Neuronal stem cell (in vitro differentiated cells): ENCODE results near the gene POU2F3.

Source experiments
- DNase-seq: peaks from one replicate; pipeline ENCODE4 v3.0.0-alpha.2; 2013; ENCODE audit warnings: low spot score
- H2AFZ ChIP-seq: one replicate; pipeline ENCODE4 v1.6.1; 2013; ENCODE audit warnings: mild to moderate bottlenecking, low read length, inconsistent platforms
- H2AK5ac ChIP-seq: 2 replicates; pipeline ENCODE4 v1.6.1; 2013; ENCODE audit warnings: low read depth, mild to moderate bottlenecking, inconsistent platforms, low read length, moderate library complexity, mixed read lengths
- H2BK120ac ChIP-seq: 2 replicates; pipeline ENCODE4 v1.6.1; 2013; ENCODE audit warnings: low read depth, mild to moderate bottlenecking, inconsistent platforms, low read length, moderate library complexity, mixed read lengths
- H2BK12ac ChIP-seq: one replicate; pipeline ENCODE4 v1.6.1; 2013; ENCODE audit warnings: low read length, inconsistent platforms
- H2BK15ac ChIP-seq: 2 replicates; pipeline ENCODE4 v1.6.1; 2013; ENCODE audit warnings: mild to moderate bottlenecking, low read length, inconsistent platforms, mixed read lengths
- H2BK5ac ChIP-seq: one replicate; pipeline ENCODE4 v1.6.1; 2013; ENCODE audit warnings: inconsistent platforms, mild to moderate bottlenecking, low read length, moderate library complexity
- H3K14ac ChIP-seq: one replicate; pipeline ENCODE4 v1.6.1; 2013; ENCODE audit warnings: low read length, inconsistent platforms
- H3K18ac ChIP-seq: 2 replicates; pipeline ENCODE4 v1.6.1; 2013; ENCODE audit warnings: low read length, inconsistent platforms
- H3K23ac ChIP-seq: 2 replicates; pipeline ENCODE4 v1.6.1; 2013; ENCODE audit warnings: low read depth, mild to moderate bottlenecking, mixed read lengths, low read length, inconsistent platforms; ENCODE audit not compliant: poor library complexity
- H3K27ac ChIP-seq: replicated peaks from 3 replicates; pipeline ENCODE4 v1.5.1; 2013; ENCODE audit warnings: low read length, inconsistent platforms
- H3K27me3 ChIP-seq, 3 experiments: 2 replicates each; pipeline ENCODE4 v1.6.1; 2013; ENCODE audit warnings: low read length in 3 of 3, mild to moderate bottlenecking in 2 of 3, inconsistent platforms in 1 of 3, low read depth in 1 of 3, mixed read lengths in 1 of 3, moderate library complexity in 1 of 3; ENCODE audit not compliant: control insufficient read depth in 3 of 3, insufficient read depth in 3 of 3
- H3K36me3 ChIP-seq, 2 donors: replicated peaks in 1 of 2; 2 replicates each; pipeline ENCODE4 v1.6.1; 2013; ENCODE audit warnings: low read length in 2 of 2; ENCODE audit not compliant: control insufficient read depth in 2 of 2, insufficient read depth in 2 of 2
- H3K4ac ChIP-seq: 2 replicates; pipeline ENCODE4 v1.6.1; 2013; ENCODE audit warnings: inconsistent platforms, mild to moderate bottlenecking, low read length, moderate library complexity
- H3K4me1 ChIP-seq, 2 donors: 1 replicate in 1 of 2; 2 replicates in 1 of 2; pipeline ENCODE4 v1.6.1; 2013; ENCODE audit warnings: low read length in 2 of 2, low read depth in 1 of 2; ENCODE audit not compliant: control insufficient read depth in 2 of 2, insufficient read depth in 1 of 2
- H3K4me2 ChIP-seq: one replicate; pipeline ENCODE4 v1.6.1; 2013; ENCODE audit warnings: mild to moderate bottlenecking, low read length, inconsistent platforms; ENCODE audit not compliant: insufficient read depth, poor library complexity, severe bottlenecking
- H3K4me3 ChIP-seq, 2 donors: 2 replicates each; pipeline ENCODE4 v1.5.1; 2013; ENCODE audit warnings: low read length in 2 of 2, mild to moderate bottlenecking in 2 of 2, inconsistent platforms in 1 of 2, moderate library complexity in 1 of 2
- H3K79me1 ChIP-seq: one replicate; pipeline ENCODE4 v1.6.1; 2013; ENCODE audit warnings: low read depth, mild to moderate bottlenecking, inconsistent platforms, low read length, moderate library complexity
- H3K9ac ChIP-seq: one replicate; pipeline ENCODE4 v1.6.1; 2013; ENCODE audit warnings: mild to moderate bottlenecking, low read depth, low read length, inconsistent platforms; ENCODE audit not compliant: poor library complexity
- H3K9me3 ChIP-seq, 2 donors: replicated peaks in 1 of 2; 2 replicates each; pipeline versions ENCODE3 to v1.6.1; 2013; ENCODE audit warnings: low read length in 2 of 2, mild to moderate bottlenecking in 2 of 2, inconsistent platforms in 1 of 2, low read depth in 1 of 2, mixed read lengths in 1 of 2, moderate library complexity in 1 of 2; ENCODE audit not compliant: control insufficient read depth in 2 of 2, insufficient read depth in 1 of 2
- H4K8ac ChIP-seq: one replicate; pipeline ENCODE4 v1.6.1; 2013; ENCODE audit warnings: low read depth, mild to moderate bottlenecking, inconsistent platforms, low read length, moderate library complexity
- H4K91ac ChIP-seq: one replicate; pipeline ENCODE4 v1.6.1; 2013; ENCODE audit warnings: low read length, low read depth, mild to moderate bottlenecking, inconsistent platforms; ENCODE audit not compliant: poor library complexity
- WGBS, 2 donors: extraction: QIAGEN DNeasy Blood & Tissue Kit; methylation state at CpG; one replicate each; pipeline ENCODE4 v1.1.7; 2013; ENCODE audit warnings: missing lambda C conversion rate in 2 of 2, mixed read lengths in 1 of 2; ENCODE audit not compliant: insufficient read length in 2 of 2, insufficient replicate concordance in 1 of 2; ENCODE audit errors: extremely low coverage in 2 of 2; 5-methylcytosine and 5-hydroxymethylcytosine counted together

Gene POU2F3

DNA sequence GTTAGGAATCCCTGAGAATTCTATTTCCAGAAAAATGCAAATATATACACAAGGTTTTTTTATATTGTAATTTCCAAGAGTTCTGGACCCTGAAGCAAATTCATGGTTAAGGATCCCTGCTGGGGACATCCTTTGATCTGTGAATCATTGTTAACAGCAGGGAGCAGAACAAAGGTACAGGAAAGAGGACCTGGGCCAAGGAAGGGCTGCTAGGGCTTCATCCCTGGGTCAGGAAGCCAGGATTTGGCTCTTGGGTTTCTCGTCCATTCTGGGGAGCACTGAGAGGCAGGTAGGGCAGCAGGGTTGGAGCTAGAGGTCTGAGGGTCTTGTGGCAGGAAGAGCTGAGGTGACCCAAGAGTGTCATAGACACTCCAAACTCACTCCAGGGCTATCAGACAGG lies 39.3 kb upstream of the POU2F3 start:
- peaks cover 9 to 11% of the 10 kb centered on the region in 2 donors for H3K4me1 ChIP-seq
- H2AFZ ChIP-seq, result no peak overlapping the region
- WGBS, 2 donors, result no CpG with 5 or more reads among the region's 1 CpG
- no peak overlapping the region for H2BK15ac ChIP-seq
- no peak overlapping the region for H3K27ac ChIP-seq
- no peaks in the 10 kb centered on the region for H3K9me3 ChIP-seq
- H4K8ac ChIP-seq, result no peak overlapping the region
- no peak overlapping the region for H4K91ac ChIP-seq
- H2BK5ac ChIP-seq, result no peak overlapping the region
- H3K14ac ChIP-seq, result no peak overlapping the region
- H3K18ac ChIP-seq, result no peak overlapping the region
- peaks cover 0 to 32% (median 10%) of the 10 kb centered on the region in 3 experiments for H3K27me3 ChIP-seq
- H3K4ac ChIP-seq, result no peak overlapping the region
- no peak overlapping the region for H3K9ac ChIP-seq
- H3K4me2 ChIP-seq, result no peak overlapping the region
- no peak overlapping the region for H3K23ac ChIP-seq
- no peaks in the 10 kb centered on the region for H3K79me1 ChIP-seq
- DNase-seq, result no peak
- no peak overlapping the region for H2BK120ac ChIP-seq
- no peak overlapping the region for H2BK12ac ChIP-seq
- H3K36me3 ChIP-seq, result no peaks in the 10 kb centered on the region
- H3K4me3 ChIP-seq, result no peak overlapping the region
- H2AK5ac ChIP-seq, result no peak overlapping the region

DNA sequence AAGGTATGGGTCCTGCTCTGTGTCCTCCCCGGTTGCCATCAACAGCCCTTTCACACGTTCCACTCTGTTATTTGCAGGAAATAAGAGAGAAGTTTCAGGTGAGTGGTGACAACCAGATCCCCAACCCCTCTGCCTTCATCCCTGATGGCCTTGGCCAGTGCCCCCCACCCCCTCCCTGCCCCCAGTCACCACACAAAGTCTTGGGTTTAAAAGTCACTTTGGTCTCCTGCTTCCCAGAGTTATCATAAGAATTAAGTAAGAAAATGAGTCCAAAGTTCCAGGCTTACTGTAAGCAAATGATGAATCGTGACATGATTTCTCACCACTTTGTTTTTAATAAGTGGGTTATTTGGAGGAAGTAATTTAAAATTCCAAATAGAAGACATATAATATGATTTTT lies 38.3 kb upstream of the POU2F3 start:
- Histone ChIP-seq H3K4me1 (peaks cover 2 to 7% of the 10 kb centered on the region in 2 donors), H2AK5ac (no peak overlapping the region), H3K23ac (no peak overlapping the region), H2BK12ac (no peak overlapping the region), H3K9ac (no peak overlapping the region), H2BK5ac (no peak overlapping the region), H3K9me3 (no peaks in the 10 kb centered on the region), H3K27ac (no peak overlapping the region), H3K4ac (no peak overlapping the region), H3K79me1 (no peaks in the 10 kb centered on the region), H3K27me3 (peaks cover 0 to 26% (median 10%) of the 10 kb centered on the region in 3 experiments), H3K4me2 (no peak overlapping the region), H3K36me3 (no peaks in the 10 kb centered on the region), H2AFZ (no peak overlapping the region), H2BK15ac (no peak overlapping the region), H3K14ac (no peak overlapping the region), H3K4me3 (no peak overlapping the region), H2BK120ac (no peak overlapping the region), H4K91ac (no peak overlapping the region), H3K18ac (no peak overlapping the region), H4K8ac (no peak overlapping the region)
- no CpG with 5 or more reads among the region's 3 CpGs for WGBS, 2 donors
- no peak for DNase-seq

- Histone ChIP-seq H2AFZ (no peak overlapping the region), H3K9ac (no peak overlapping the region), H3K18ac (no peak overlapping the region), H3K14ac (no peak overlapping the region), H3K23ac (no peak overlapping the region), H4K8ac (no peak overlapping the region), H3K27ac (no peak overlapping the region), H2BK5ac (no peak overlapping the region), H2BK120ac (no peak overlapping the region), H3K79me1 (no peaks in the 10 kb centered on the region), H3K4me2 (no peak overlapping the region), H3K4me1 (peaks cover 3 to 5% of the 10 kb centered on the region in 2 donors), H4K91ac (no peak overlapping the region), H2BK12ac (no peak overlapping the region), H3K9me3 (no peaks in the 10 kb centered on the region), H3K36me3 (no peaks in the 10 kb centered on the region), H3K27me3 (peaks cover 0 to 33% (median 8%) of the 10 kb centered on the region in 3 experiments), H3K4me3 (no peak overlapping the region), H2BK15ac (no peak overlapping the region), H2AK5ac (no peak overlapping the region), H3K4ac (no peak overlapping the region)
- DNase-seq, result no peak
- no CpG with 5 or more reads among the region's 4 CpGs for WGBS, 2 donors
Observed at GRCh38 chr11:120203626-120204025, 36.3 kb upstream of the POU2F3 start.

- H3K14ac ChIP-seq, result no peak overlapping the region
- no peaks in the 10 kb centered on the region for H3K79me1 ChIP-seq
- no CpG with 5 or more reads among the region's 7 CpGs for WGBS, 2 donors
- H3K4me1 ChIP-seq, result peaks cover 11% of the 10 kb centered on the region in 2 donors
- H3K4me3 ChIP-seq, result no peak overlapping the region
- no peak overlapping the region for H3K18ac ChIP-seq
- no peak for DNase-seq
- no peak overlapping the region for H2BK120ac ChIP-seq
- H2BK5ac ChIP-seq, result no peak overlapping the region
- no peak overlapping the region for H2BK12ac ChIP-seq
- no peak overlapping the region for H3K4ac ChIP-seq
- no peaks in the 10 kb centered on the region for H3K9me3 ChIP-seq
- H3K27ac ChIP-seq, result no peak overlapping the region
- no peak overlapping the region for H4K8ac ChIP-seq
- H2AK5ac ChIP-seq, result no peak overlapping the region
- no peak overlapping the region for H3K23ac ChIP-seq
- no peak overlapping the region for H3K4me2 ChIP-seq
- H2AFZ ChIP-seq, result no peak overlapping the region
- peaks cover 0 to 32% (median 3%) of the 10 kb centered on the region in 3 experiments for H3K27me3 ChIP-seq
- H3K36me3 ChIP-seq, result no peaks in the 10 kb centered on the region
- H4K91ac ChIP-seq, result no peak overlapping the region
- H3K9ac ChIP-seq, result no peak overlapping the region
- H2BK15ac ChIP-seq, result no peak overlapping the region
Observed at GRCh38 chr11:120205596-120206161, 34.3 kb upstream of the POU2F3 start.
